Activated T-cell treated with anti-CD3 and anti-CD28 coated beads, Interleukin-2, amount 50 U/mL, for 24 hours (primary cell): ENCODE measurements around the gene RTEL1.
"Not testable (repeated sequence)": the region's sequence is repeated elsewhere in the genome, so short reads cannot be mapped to it uniquely, and the experiment has no call there.

Experiments used
- DNase-seq: peaks from one replicate; pipeline ENCODE4 v3.0.0-alpha.2; 2020
- H3K27ac Mint-ChIP-seq: 2 replicates; pipeline ENCODE4 v1.8.0; 2020; ENCODE audit warnings: mild to moderate bottlenecking, mixed read lengths
- H3K27me3 Mint-ChIP-seq: 2 replicates; pipeline ENCODE4 v1.8.0; 2020; ENCODE audit warnings: mixed read lengths
- H3K36me3 Mint-ChIP-seq: 2 replicates; pipeline ENCODE4 v1.8.0; 2020; ENCODE audit warnings: low read depth, mixed read lengths
- H3K4me1 Mint-ChIP-seq: 2 replicates; pipeline ENCODE4 v1.8.0; 2020; ENCODE audit warnings: low read depth, mixed read lengths
- H3K4me3 Mint-ChIP-seq: 2 replicates; pipeline ENCODE4 v1.8.0; 2020; ENCODE audit warnings: mild to moderate bottlenecking, moderate library complexity, mixed read lengths
- H3K9me3 Mint-ChIP-seq: 2 replicates; pipeline ENCODE4 v1.8.0; 2020; ENCODE audit warnings: mixed read lengths

RTEL1 gene

DNA sequence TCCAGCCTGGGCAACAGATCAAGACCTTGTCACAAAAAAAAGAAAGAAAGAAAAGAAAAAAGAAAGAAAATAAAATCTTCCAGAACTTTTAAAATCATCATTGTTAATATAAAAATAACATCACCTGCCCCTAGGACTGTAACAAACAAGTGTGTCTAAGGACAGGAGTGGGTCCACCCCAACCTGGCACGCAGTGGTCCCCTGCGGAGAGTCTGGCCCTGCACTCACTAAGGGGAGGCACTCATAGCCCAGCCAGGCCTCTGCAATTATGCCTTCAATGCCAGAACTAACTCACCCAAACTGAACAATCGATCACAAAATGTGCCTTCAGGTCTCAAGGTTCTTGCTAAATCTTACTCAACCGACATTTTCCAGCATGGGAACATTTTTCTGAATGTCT is 36.0 kb upstream of the RTEL1 start:
- Mint-ChIP-seq H3K4me3 (no peak overlapping the region), H3K9me3 (no peaks in the 10 kb centered on the region), H3K27me3 (no peaks in the 10 kb centered on the region), H3K36me3 (peaks cover 42% of the 10 kb centered on the region), H3K27ac (no peak overlapping the region), H3K4me1 (peaks cover 29% of the 10 kb centered on the region)
- no peak for DNase-seq

DNA sequence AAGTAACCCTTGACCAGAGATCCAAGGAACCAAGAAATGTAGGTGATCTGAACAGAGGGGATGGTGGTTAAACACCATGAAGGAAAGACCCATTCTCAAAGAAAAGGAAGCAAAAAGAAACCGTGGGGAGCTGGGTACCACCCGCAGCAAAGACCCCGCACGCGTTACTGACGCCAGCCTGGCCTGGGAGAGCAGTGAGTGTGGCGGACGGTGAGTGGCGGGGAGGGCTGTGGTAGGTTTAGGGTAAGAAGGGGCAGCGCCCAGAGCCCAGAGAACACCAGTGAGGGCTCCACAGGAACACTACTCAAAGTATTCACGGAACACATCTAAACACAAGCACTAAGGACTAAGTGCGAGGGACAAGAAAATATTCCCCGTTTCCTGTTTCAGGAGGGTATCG is 35.4 kb upstream of the RTEL1 start:
- H3K27me3 Mint-ChIP-seq: no peaks in the 10 kb centered on the region

DNA sequence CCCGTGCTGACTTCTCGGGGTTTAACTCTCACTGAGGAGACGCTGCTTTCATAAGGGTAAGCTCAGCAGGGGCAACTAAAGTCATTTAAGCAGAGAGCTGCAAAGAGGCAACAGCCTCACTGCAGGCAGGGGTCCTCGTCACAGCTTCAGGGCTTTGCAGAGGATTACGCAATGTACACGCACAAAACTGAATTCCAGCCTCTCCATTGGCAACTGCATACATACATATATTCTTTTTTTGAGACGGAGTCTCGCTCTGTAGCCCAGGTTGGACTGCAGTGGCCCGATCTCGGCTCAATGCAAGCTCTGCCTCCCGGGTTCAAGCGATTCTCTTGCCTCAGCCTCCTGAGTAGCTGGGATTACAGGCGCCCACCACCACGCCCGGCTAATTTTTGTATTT is 33.6 kb upstream of the RTEL1 start:
- no peak overlapping the region for H3K27ac Mint-ChIP-seq
- no peak overlapping the region for H3K4me3 Mint-ChIP-seq
- peaks cover 37% of the 10 kb centered on the region for H3K36me3 Mint-ChIP-seq
- no peak for DNase-seq
- peaks cover 42% of the 10 kb centered on the region for H3K4me1 Mint-ChIP-seq
- no peaks in the 10 kb centered on the region for H3K27me3 Mint-ChIP-seq
- H3K9me3 Mint-ChIP-seq: no peaks in the 10 kb centered on the region

More for the DNA sequence above, 35.4 kb upstream of the RTEL1 start:
- Mint-ChIP-seq H3K4me1 (peaks cover 29% of the 10 kb centered on the region), H3K9me3 (no peaks in the 10 kb centered on the region), H3K4me3 (no peak overlapping the region), H3K27ac (no peak overlapping the region), H3K36me3 (peaks cover 39% of the 10 kb centered on the region)
- no peak for DNase-seq

DNA sequence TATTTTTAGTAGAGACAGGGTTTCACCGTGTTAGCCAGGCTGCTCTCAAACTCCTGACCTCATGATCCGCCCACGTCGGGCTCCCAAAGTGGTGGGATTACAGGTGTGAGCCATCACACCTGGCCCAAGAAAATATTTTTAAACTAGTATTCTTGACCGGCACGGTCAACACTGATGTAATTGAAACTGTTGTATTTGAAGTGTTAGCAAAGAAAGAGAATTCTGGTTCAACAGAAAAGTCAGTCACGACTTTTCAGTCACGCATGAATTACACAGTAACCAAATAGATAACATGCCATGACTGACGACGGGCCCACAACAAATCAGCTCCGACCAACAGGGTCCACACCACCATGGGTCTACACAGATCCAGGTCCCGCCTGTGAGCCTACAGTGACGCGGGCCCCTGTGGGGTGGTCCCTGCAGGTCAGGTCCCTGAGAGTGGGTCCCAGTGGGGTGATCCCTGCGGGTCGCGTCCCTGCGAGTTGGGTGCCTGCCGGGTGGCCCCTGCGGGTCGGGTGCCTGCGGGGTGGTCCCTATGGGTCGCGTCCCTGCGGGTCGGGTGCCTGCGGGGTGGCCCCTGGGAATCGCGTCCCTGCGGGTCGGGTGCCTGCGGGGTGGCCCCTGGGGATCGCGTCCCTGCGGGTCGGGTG is 32.2 kb upstream of the RTEL1 start:
- peaks cover 43% of the 10 kb centered on the region for H3K4me1 Mint-ChIP-seq
- no peaks in the 10 kb centered on the region for H3K9me3 Mint-ChIP-seq
- DNase-seq: peak; percentile 74
- peaks cover 39% of the 10 kb centered on the region for H3K36me3 Mint-ChIP-seq
- peak overlapping the region; percentile 92 for H3K27ac Mint-ChIP-seq
- peak overlapping the region; percentile 82 for H3K4me3 Mint-ChIP-seq
- no peaks in the 10 kb centered on the region for H3K27me3 Mint-ChIP-seq

DNA sequence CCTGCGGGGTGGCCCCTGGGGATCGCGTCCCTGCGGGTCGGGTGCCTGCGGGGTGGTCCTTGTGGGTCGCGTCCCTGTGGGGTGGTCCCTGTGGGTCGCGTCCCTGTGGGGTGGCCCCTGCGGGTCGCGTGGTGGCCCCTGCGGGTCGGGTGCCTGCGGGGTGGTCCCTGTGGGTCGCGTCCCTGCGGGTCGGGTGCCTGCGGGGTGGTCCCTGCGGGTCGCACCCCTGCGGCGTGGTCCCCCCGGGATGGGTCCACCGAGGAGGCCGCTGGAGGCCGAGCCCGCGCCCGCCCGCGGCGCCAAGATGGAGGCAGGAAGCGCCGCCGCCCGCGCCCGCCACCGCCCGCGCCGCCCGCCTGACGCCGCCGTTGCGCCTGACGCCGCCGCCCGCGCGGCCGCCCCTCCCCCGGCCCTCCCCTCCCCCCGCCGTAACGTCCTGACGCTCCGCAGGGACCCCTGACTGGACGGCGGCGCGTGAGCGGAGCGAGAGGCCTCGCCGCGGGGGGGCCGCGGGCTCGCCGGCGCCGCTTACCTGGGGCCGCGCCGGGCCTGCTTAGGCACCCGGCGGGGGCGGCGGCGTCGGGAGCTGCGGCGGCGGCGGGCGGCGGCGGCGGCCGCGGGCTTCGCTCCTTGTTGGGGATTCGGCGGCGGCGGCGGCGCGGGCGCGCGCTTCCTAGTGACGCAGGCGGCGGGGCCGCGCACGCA is 31.5 kb upstream of the RTEL1 start, which contains the start of gene GMEB2:
Gene GMEB2 (minus strand): TSS at position 678 of the 705 bp plus-strand sequence. CDS start 7,704 bp downstream, outside the sequence.
- Mint-ChIP-seq H3K9me3 (no peaks in the 10 kb centered on the region), H3K27me3 (no peaks in the 10 kb centered on the region), H3K4me3 (peak within 1 kb of the TSS; percentile 93), H3K4me1 (peaks cover 45% of the 10 kb centered on the region), H3K27ac (peak within 1 kb of the TSS; percentile 96), H3K36me3 (peaks cover 38% of the 10 kb centered on the region)
- no peak for DNase-seq

DNA sequence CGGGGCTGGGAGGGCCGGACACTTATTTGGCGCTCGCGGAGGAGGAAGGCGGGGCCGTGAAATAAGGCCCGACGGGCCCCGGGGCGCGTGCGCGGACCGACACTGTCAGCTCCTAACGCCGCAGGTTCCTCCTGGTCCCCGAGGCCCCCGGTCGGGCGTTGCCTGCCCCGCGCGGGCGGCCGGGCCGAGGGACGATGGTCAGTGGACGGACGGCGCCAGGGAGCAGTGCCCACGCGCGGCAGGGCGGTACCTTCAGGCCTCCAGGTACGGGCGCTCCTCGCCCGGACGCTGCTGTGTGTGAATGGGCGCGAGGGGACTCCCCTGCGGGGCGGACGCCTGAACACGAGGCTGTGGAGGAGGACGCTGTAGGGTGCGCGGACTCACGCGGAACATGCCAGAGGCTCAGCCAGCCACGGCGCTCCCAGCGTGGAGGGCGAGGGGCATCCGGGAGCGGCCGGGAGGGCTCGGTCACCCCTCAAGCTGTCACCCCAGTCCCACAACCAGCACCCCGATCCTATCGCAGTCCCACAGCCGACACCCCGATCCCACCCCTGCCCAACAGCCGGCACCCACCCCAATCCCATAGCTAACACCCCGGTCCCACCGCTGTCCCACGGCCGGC is 30.9 kb upstream of the RTEL1 start:
- peak; percentile 98 for DNase-seq
- Mint-ChIP-seq H3K27ac (peak overlapping the region; percentile 96), H3K4me1 (peaks cover 46% of the 10 kb centered on the region), H3K9me3 (no peaks in the 10 kb centered on the region), H3K27me3 (no peaks in the 10 kb centered on the region), H3K36me3 (peaks cover 38% of the 10 kb centered on the region), H3K4me3 (peak overlapping the region; percentile 93)

DNA sequence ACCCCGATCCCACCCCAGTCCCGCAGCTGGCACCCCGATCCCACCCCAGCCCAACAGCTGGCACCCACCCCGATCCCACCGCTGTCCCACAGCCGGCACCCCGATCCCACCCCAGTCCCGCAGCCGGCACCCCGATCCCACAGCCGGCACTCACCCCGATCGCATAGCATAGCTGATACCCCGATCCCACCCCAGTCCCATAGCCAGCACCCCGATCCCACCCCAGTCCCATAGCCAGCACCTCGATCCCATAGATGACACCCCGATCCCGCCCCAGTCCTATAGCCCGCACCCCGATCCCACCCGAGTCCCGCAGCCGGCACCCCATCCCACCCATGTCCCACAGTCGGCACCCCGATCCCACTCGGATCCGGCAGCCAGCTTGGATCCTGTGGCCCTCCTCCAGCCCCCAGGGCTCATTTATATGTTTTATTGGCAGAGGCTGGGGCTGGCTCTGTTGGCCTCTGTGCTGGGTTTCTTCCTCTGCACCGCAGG is 30.3 kb upstream of the RTEL1 start:
- H3K4me1 Mint-ChIP-seq: peaks cover 43% of the 10 kb centered on the region
- H3K4me3 Mint-ChIP-seq: peak overlapping the region; percentile 93
- H3K27ac Mint-ChIP-seq: peak overlapping the region; percentile 96
- H3K9me3 Mint-ChIP-seq: no peaks in the 10 kb centered on the region
- peaks cover 35% of the 10 kb centered on the region for H3K36me3 Mint-ChIP-seq
- H3K27me3 Mint-ChIP-seq: no peaks in the 10 kb centered on the region
- DNase-seq: no peak

DNA sequence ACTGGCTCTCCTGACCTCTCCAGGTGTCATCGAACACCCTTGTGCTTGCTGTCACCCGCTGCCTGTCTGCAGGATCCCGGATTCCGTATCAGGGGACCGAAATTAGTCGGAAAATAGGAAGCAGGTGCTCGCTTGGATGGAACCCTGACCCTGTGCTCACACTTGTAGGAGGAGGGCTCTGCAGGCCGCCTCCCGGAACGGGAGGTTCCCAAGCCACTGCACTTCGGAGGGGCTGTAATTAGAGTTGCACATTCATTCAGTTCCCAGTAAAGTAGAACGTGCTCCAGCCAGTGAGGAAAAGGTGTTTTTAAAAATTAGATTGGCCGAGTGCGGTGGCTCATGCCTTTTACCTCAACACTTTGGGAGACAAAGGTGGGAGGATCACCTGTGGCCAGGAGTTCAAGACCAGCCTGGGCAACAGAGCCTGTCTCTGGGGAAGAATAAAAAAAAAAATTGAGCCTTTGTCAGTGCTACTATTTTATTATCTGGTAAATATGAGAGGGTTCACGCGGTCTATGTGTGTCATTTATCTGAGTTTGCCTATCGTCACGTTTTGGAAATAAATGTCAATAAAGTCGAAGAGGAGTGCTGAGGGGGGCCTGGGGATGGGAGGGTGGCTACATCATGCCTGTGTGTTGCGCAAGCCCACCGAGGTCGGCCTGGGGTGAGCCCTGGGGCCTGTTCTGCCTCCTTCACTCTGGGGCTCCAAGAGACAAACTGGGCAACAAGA is 29.7 kb upstream of the RTEL1 start:
- no peaks in the 10 kb centered on the region for H3K9me3 Mint-ChIP-seq
- H3K4me1 Mint-ChIP-seq: peaks cover 46% of the 10 kb centered on the region
- H3K27me3 Mint-ChIP-seq: no peaks in the 10 kb centered on the region
- H3K36me3 Mint-ChIP-seq: peaks cover 30% of the 10 kb centered on the region
- H3K4me3 Mint-ChIP-seq: peak overlapping the region; percentile 93
- H3K27ac Mint-ChIP-seq: peak overlapping the region; percentile 96
- DNase-seq: peak; percentile 83

DNA sequence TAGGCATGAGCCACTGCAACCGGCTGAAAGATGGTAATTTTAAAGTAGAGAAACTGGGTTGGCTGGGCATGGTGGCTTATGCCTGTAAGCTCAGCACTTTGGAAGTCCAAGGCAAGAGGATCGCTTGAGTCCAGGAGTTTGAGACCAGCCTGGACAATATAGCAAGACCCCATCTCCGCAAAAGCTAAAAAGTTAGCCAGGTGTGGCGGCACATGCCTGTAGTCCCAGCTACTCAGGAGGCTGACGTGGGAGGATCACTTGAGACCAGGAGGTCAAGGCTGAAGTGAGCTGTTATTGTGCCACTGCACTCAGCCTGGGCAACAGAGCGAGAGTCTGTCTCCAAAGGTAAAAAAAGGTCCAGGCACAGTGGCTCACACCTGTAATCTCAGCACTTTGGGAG is 27.2 kb upstream of the RTEL1 start:
- H3K4me3 Mint-ChIP-seq, H3K27ac Mint-ChIP-seq, DNase-seq, H3K27me3 Mint-ChIP-seq, H3K9me3 Mint-ChIP-seq: not testable (repeated sequence)
- peaks cover 25% of the 10 kb centered on the region for H3K36me3 Mint-ChIP-seq
- H3K4me1 Mint-ChIP-seq: peaks cover 57% of the 10 kb centered on the region

DNA sequence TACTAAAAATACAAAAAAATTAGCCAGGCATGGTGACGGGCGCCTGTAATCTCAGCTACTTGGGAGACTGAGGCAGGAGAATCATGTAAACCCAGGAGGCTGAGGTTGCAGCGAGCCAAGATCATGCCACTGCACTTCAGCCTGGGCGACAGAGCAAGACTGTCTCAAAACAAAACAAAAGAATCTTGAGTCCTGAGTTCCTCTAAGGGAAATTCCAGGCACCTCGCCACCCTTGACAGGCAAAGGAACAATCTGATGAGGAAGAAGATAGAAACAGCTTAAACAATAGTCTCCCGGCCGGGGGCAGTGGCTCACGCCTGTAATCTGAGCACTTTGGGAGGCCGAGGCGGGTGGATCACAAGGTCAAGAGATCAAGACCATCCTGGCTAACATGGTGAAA is 26.7 kb upstream of the RTEL1 start:
- Mint-ChIP-seq H3K4me1 (peaks cover 61% of the 10 kb centered on the region), H3K27ac (peak overlapping the region; percentile 44), H3K36me3 (peaks cover 25% of the 10 kb centered on the region)
- DNase-seq, H3K27me3 Mint-ChIP-seq, H3K9me3 Mint-ChIP-seq, H3K4me3 Mint-ChIP-seq: not testable (repeated sequence)

DNA sequence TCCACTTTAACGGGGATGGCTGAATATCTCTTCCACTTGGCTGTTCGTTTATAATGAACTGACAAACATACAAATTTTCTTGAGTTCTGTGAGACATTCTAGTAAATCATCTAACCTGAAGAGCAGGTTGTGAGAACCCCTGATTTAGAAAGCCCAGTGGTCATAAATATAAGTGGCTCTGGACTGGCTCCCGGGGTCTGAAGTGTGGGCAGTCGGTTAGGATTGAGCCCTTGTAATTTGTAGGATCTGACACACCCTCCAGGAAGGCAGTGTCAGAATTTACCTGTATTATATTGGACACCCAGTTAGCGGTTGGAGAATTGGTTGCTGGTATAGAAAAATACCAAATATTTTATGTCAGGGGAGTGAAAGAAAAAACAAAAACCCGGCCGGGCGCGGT is 24.4 kb upstream of the RTEL1 start:
- H3K4me1 Mint-ChIP-seq: peaks cover 70% of the 10 kb centered on the region
- H3K9me3 Mint-ChIP-seq: no peaks in the 10 kb centered on the region
- H3K36me3 Mint-ChIP-seq: peaks cover 16% of the 10 kb centered on the region
- no peak for DNase-seq
- H3K4me3 Mint-ChIP-seq: no peak overlapping the region
- peak overlapping the region; percentile 51 for H3K27ac Mint-ChIP-seq
- no peaks in the 10 kb centered on the region for H3K27me3 Mint-ChIP-seq

DNA sequence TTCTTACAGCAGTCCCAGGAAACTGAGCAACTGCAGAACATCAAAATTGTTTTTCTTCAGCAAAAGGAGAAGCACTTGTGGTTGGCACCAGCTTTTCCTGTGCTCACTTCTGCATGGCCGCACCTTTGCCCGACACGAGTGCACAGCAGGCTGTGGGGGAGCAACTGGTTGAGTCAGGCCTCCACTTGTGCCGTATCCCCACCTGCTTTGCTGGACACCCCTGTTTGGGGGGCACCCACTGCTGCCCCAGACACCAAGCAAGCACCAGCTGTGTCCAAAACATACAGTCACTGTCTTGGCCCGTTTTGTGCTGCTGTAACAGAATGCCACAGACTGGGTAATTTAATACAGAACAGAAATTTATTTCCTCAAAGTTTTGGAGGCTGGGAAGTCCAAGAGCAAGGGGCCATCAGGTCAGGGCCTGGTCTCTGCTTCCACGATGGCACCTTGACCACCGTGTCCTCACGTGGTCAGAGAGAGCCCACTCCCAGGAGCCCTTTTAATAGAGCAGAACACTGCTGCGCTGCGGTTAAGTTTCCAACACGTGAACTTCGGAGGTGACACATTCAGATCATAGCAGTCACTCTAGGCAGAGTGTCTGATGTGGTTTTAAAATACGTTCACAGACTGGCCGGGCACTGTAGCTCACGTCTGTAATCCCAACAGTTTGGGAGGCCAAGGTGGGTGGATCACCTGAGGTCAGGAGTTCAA is 22.5 kb upstream of the RTEL1 start:
- no peaks in the 10 kb centered on the region for H3K9me3 Mint-ChIP-seq
- H3K4me1 Mint-ChIP-seq: peaks cover 70% of the 10 kb centered on the region
- peaks cover 5% of the 10 kb centered on the region for H3K36me3 Mint-ChIP-seq
- peak; percentile 72 for DNase-seq
- no peaks in the 10 kb centered on the region for H3K27me3 Mint-ChIP-seq
- H3K4me3 Mint-ChIP-seq: peak overlapping the region; percentile 54
- peak overlapping the region; percentile 94 for H3K27ac Mint-ChIP-seq

DNA sequence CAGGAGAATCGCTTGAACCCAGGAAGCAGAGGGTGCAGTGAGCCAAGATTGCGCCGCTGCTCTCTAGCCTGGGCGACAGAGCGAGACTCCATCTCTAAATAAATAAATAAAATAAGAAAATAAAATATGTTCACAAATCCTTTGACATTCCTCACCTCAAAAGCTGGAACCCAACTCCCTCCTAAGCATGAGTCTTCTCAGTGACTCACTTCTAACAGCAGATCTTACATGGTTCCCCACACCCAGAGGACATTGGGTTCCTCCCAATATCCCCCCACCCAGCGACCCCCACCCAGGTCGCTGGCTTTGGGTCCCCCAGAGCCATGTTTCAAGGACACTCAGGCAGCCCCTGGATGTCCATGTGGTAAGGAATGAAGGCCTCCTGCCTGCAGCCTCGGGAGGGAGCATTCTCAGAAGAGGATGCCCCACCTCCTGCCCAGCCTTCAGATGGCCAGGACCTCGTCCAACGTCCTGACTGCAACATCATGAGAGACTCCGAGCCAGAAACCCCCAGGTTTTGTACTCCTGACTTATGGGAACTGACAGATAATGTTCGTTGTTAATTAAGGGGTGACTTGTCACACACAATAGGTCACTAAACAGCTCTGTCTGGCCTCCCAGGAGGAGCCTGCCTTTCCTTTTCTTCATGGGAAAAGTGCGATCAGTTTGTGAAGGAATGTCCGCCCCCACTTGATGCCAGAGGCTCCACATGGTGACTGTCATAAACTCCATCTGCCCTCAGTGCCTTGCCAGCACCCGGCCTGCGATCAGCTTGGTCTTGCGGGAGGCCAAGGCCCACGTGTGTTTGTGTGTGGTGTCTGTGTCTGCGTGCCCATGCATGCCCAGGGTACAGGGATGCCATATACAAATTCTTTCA is 21.1 kb upstream of the RTEL1 start:
- Mint-ChIP-seq H3K4me3 (no peak overlapping the region), H3K36me3 (peaks cover 3% of the 10 kb centered on the region), H3K9me3 (no peaks in the 10 kb centered on the region), H3K27me3 (no peaks in the 10 kb centered on the region), H3K4me1 (peaks cover 63% of the 10 kb centered on the region), H3K27ac (peak overlapping the region; percentile 50)
- DNase-seq: no peak
